GM12892 (cell line): ENCODE results near the gene C4BPB.

Experiments used
- DNase-seq: peaks from one replicate; pipeline ENCODE4 v3.0.0; 2011; ENCODE audit not compliant: insufficient read length
- FAIRE-seq: peaks from 2 replicates; lab custom pipeline; 2011; peaks lifted over from hg19 to GRCh38; lab: Jason Lieb, UNC
- POLR2A ChIP-seq: IDR thresholded peaks from 2 replicates; pipeline ENCODE4 v1.6.1; 2011; ENCODE audit warnings: low read depth, low read length, control low read depth
- POLR2AphosphoS5 ChIP-seq: IDR thresholded peaks from 2 replicates; pipeline ENCODE4 v1.6.1; 2011; ENCODE audit warnings: low read depth, low read length, control low read depth
- TAF1 ChIP-seq: IDR thresholded peaks from 2 replicates; pipeline ENCODE4 v1.6.1; 2011; ENCODE audit warnings: low read depth, mild to moderate bottlenecking, control low read depth, low read length, borderline replicate concordance

Gene C4BPB

GRCh38 chr1:207091200-207091908 lies 2.7 kb downstream of the C4BPB start:
- no peak for TF ChIP-seq POLR2A
- no peak for DNase-seq
- FAIRE-seq, result no peak

GRCh38 chr1:207093944-207094343 lies 5.3 kb downstream of the C4BPB start:
- DNase-seq (no peak), FAIRE-seq (no peak)
- no peak for TF ChIP-seq POLR2A
- no peak for TF ChIP-seq TAF1
- no peak for TF ChIP-seq POLR2AphosphoS5

DNA sequence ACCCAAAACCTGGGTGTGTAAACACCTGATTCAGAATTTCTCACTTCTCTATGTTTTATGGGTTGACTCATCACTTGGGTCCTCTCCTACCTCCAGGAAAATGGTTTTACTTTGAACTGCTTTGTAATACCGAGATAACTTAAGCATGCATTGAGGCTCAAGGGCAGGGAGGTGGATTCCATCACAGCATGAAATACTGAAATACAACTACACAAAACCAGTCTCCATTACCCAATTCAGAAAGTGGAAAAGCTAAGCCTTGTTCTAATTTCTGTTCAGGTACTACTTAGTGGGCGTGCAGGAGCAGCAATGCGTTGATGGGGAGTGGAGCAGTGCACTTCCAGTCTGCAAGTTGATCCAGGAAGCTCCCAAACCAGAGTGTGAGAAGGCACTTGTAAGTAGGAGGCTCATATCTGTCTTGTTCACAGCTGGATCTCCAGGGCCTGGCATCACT lies 9.2 kb downstream of the C4BPB start:
- peak; percentile 92 for FAIRE-seq
- TF ChIP-seq TAF1, result no peak
- no peak for TF ChIP-seq POLR2A
- TF ChIP-seq POLR2AphosphoS5, result no peak
- peak; percentile 18 for DNase-seq

GRCh38 chr1:207101720-207102119 lies 13.1 kb downstream of the C4BPB start:
- no peak for FAIRE-seq

GRCh38 chr1:207102146-207102545 lies 13.5 kb downstream of the C4BPB start:
- FAIRE-seq (no peak), DNase-seq (no peak)
- TF ChIP-seq TAF1 (no peak), POLR2AphosphoS5 (no peak), POLR2A (no peak)

More at GRCh38 chr1:207101720-207102119, 13.1 kb downstream of the C4BPB start:
- DNase-seq, result no peak
- TF ChIP-seq POLR2AphosphoS5, result no peak
- no peak for TF ChIP-seq TAF1
- TF ChIP-seq POLR2A, result no peak

DNA sequence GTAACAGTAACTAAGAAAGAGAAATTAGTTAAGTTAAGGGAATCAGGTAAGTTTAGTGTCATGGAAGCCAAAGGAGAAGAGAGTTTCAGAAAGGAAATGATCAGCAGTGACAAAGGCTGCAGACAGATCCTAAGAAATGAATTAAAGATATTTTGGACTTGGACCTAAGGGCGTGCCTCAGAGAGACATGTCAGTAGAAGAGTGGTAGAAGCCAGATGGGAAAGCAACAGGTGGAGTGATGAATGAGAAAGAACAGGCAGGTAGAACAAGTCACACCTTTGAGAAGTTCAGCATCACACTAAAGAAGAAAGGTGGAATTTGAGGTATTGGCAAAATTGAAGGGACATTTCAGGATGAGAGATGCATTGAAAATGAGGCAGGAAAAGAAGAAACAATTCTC lies 14.0 kb downstream of the C4BPB start:
- DNase-seq (no peak), FAIRE-seq (no peak)
- TF ChIP-seq POLR2AphosphoS5 (no peak), TAF1 (no peak), POLR2A (no peak)

GRCh38 chr1:207103892-207104373 lies 15.3 kb downstream of the C4BPB start, which contains the start of gene C4BPA:
TSS of gene C4BPA (plus strand) at chr1:207104233. CDS start at chr1:207113026, 8,793 bp downstream.
- TF ChIP-seq TAF1 (no peak), POLR2A (no peak)
- no peak for DNase-seq
- no peak for FAIRE-seq

DNA sequence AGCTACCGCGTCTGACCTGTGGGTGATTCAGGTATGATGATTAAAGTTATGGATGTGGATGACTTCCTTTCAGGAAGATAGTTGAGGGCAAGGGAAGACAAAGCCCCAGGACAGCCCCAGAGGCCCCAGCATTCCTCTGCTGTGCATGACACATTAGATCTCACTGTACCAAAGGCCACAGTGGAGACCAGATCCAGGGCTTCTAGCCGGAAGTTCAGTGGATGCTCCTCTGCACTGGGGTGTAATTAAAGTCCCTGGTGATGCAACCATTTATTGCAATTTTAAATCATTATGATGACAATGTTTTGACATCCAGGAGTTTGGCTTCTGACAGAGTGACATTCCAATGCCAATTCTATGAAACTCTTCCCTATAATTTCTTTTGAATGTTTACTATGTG lies 20.3 kb downstream of the C4BPB start:
- TF ChIP-seq POLR2AphosphoS5 (no peak), TAF1 (no peak), POLR2A (no peak)
- DNase-seq, result no peak

DNA sequence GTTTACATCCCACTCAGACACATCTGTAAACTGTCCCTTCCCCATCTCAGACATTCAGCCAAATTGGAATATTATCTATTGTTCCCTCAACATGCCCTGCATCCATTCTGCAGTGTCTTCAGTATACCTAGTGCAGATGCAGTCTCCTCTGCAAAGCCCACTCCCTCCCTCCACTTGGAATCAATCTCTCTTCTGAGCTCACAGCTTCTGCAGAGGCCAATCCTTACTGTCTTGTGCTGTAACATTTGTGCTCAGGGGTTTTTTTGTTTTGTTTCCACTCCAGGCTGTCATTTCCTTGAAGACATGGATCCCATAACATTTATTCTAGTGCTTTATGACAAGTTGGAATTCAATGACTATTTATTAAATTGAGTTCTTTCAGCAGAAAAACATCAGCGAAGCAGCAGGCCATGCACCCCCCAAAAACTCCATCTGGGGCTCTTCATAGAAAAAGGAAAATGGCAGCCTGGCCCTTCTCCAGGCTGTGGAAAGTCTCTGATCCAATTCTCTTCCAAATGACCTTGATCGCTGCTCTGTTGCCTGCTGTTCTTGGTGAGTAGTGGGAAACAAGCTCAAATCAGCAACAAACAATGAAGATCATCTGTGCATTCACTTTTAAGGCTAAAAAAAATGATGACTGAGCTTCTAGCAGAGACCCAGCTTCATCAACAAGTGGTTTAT lies 24.1 kb downstream of the C4BPB start:
- DNase-seq (no peak), FAIRE-seq (no peak)
- no peak for TF ChIP-seq TAF1
- no peak for TF ChIP-seq POLR2A
- TF ChIP-seq POLR2AphosphoS5, result no peak

More for the DNA sequence above, 20.3 kb downstream of the C4BPB start:
- FAIRE-seq, result no peak

DNA sequence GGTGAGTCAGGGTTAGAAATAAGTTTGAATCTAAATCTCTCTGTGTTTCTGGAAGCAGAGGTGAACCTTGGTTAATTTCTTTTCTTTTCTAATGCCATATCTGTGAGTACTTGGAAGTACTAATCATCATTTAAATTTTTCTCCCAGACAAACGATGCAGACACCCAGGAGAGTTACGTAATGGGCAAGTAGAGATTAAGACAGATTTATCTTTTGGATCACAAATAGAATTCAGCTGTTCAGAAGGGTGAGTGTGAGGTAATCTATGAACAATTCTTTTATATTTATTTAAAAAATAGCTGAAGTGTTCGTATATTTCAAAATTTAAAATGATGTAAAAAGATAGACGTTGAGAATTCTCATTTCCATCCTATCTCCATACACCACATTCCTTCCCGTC lies 26.6 kb downstream of the C4BPB start:
- FAIRE-seq, result no peak
- DNase-seq, result no peak
- TF ChIP-seq TAF1 (no peak), POLR2A (no peak), POLR2AphosphoS5 (no peak)

DNA sequence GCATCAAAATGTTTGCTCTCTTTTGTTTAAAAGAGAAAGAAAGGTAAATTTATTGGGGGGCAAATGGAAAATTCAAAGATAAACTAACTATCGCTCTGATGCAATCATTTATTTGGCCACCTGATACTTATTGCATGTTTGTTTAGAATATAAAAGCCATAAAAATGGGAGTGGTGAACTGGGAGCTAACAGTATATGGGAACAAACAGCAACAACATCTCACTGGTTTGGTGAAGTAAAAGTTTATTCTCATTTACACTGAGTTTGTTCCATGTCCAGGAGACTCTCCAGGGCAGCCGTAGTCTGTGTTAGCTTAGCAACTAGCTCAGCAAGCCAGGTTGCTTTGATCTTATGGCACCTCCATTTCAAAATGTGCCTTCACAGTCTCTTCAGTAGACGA lies 35.7 kb downstream of the C4BPB start:
- no peak for TF ChIP-seq POLR2A
- TF ChIP-seq POLR2AphosphoS5, result no peak
- TF ChIP-seq TAF1, result no peak
- FAIRE-seq (no peak), DNase-seq (no peak)

DNA sequence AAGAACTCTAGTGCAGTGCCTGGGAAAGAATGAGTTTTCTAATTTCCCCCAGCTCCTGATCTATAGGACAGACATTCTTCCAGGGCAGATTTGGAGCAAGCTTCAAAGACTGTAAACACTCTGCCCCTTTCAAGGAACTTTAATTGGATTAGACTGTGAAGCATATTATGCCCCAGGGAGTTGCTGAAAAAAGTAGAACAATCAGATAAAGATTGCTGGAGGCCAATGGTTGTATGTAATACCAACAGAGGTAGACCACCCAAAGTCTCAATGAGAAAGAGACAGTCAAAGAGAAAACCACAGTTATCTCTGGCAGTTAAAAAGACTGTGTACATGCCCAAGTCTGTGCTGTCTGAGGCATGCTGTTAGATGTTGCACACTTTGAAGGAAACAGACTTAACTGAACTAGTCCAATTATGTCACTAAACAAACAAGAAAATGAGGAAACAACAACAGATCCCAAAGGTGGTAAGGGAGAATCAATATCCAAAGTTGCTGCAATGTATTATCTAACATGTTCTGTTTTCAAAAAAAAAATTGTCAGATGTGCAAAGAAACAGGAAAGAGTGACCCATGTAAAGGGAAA lies 39.8 kb downstream of the C4BPB start:
- DNase-seq (no peak), FAIRE-seq (no peak)
- TF ChIP-seq POLR2A (no peak), POLR2AphosphoS5 (no peak), TAF1 (no peak)
